HG03575 (cell line): ENCODE measurements around the gene PBX2.
"Not testable (repeated sequence)": the region's sequence is repeated elsewhere in the genome, so short reads cannot be mapped to it uniquely, and the experiment has no call there.

Experiments
- ATAC-seq: cut with Tn5 transposase; IDR thresholded peaks from one replicate; pipeline ENCODE4 v1.9.1; 2021; ENCODE audit not compliant: unreplicated experiment, insufficient number of reproducible peaks, low FRiP score; ENCODE audit errors: extremely low read depth

The PBX2 gene

GRCh38 chr6:32208996-32209395 is 19.0 kb upstream of the PBX2 start:
- no peak for ATAC-seq

DNA sequence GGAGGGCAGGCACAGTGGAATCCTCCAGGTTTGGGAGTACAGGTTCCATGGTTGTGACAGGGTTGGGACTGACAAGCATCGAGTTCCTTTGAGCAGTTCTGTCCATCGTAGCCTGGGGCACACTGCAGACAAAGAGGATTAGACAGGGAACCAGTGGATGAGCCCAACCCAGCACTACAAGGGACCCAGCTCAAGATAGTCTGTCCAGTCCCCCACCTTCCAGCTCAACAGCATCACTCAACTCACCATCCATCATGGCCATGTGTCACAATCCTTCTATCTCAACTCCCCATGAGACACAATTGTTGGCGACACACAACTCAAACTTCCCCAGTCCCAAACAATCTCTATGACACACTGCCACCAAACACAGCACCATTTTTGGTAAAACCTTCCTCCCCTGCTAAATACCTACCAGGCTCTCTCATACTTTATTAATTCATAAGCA is 14.3 kb upstream of the PBX2 start:
- ATAC-seq = no peak

GRCh38 chr6:32203426-32204267 is 13.6 kb upstream of the PBX2 start:
- no peak for ATAC-seq

GRCh38 chr6:32202186-32202585 is 12.2 kb upstream of the PBX2 start:
- no peak for ATAC-seq

DNA sequence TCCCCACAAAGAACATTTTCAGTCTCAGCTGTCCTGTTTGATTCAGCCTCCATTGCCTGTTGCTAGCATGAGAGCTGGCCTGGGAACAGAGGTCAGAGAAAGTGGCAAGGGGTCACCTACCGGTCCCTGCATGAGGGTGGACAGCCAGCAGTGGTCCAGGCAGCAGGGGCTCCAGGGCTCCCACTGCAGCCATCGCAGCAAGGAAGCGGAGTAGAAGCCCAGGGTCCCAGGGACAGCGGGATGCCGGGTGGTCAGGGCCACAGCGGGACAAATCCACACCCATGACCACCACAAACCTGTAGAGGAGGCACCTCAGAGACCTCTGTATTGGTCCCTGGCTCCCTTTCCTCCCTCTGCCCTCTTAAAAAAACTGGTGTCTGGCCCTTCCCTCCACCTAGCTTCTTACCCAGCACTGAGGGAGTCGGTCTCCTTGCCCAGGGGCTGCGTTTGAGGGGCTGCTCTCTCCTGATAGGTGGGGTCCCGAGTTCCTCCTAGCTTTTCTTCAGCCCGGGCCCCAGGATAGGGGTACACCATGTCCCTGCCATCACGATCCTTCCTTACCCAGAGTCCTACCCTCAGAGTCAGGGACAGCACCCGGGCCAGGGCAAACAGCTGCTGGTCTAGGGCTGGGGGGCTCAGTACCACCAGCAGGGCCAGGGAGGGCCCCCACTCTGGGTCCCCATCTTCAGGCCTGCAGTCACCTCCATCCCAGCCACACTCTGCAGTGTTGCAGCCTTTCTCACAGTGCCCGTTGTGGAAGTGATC is 10.9 kb upstream of the PBX2 start:
- ATAC-seq = no peak

GRCh38 chr6:32198866-32199265 is 8.9 kb upstream of the PBX2 start:
- no peak for ATAC-seq

GRCh38 chr6:32198345-32198696 is 8.3 kb upstream of the PBX2 start:
- no peak for ATAC-seq

DNA sequence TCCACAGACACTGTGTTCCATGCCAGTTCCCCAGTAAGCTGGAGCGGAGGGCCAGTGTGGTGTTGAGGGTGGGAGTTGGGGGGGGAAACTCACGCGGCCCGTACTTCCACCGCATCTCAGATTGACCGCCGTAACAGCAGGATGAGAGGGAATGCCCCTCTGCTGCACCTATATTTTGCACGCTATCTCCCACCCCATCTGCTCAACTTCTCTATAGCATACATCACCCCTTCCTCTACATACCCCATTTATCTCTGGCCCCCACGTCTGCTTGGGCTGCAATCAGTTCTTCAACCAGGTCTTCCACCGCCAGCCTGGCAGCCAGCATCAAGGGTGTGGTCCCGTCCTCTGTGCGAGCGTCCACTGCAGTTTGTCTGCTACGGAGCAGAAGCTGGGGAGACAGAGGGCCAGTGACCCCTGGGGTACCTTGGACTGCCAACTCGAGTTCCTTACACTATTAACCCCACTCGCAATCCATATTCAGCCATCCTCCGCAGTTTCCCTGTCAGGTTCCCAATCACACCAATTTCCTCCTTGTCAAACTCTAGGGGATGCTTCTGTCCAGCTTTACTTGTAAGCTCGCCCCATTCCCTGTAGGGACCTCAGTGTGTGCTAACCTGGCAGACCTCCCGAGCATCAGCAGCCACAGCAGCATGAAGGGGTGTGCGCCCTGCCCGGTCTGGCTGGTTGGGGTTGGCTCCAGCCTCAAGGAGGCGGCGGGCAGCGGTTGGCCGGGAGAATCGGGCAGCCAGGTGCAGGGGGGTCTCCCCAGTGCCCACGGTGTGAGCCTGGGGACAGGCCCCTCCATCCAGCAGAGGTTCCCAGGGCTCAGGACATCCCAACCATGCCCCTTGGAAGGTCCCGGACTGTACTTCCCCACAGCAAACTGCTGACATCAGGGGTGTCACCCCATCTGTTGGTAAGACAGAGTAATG is 6.9 kb upstream of the PBX2 start:
- no peak for ATAC-seq

- ATAC-seq = peak; percentile 31
These were observed 6.1 kb upstream of the PBX2 start for GRCh38 chr6:32195902-32196681.

DNA sequence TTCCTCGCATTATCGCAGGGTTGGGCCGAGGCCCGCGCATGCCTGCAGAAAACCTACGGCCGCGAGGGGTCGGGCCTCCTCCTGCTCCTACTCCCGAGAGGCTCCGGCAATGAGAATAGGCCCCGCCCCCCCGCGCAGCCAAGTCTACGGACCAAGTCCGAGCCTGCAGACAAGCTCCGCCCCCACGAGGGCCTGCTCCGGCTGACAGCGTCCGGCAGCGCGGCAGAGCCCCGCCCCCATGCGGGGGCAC is 5.6 kb upstream of the PBX2 start:
- no peak for ATAC-seq

DNA sequence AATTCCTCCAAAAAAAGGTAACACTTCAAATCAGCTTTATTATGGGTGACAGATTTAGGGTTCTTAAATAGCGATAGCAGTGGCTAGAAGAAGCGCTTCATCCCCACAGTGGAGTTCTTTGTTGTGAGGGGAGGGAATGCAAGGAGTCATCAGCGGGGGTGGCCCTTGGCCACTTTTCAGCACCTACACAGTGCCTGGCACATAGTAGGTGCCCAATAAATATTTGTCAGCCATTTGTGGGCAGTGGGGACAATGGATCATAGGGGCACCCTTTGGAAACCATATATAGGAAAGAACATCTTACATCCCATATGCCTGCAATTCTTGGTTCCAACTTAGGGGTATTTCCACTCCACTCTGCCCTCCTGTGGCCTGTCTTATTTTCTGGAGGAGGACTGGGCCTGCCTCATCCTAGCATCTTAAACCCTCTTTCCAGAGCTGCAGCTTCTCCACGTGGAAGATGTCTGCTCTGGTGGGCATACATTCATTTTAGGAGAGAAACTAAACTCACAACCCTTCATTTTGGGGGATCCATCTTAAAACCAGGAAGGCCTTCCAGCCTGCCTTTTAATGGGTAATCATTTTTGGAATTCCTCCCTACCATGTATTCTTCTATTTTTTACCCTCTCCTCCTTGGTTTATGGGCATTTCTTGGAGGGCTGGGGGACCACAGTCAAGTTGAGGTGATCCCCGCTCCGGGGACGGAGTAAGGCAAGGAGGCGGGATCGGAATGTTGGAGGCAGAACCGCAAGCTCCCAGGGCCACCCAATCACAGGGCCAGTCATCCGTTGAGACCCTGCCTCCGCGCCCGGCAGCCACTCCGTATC is 5.0 kb upstream of the PBX2 start:
- peak; percentile 41 for ATAC-seq

DNA sequence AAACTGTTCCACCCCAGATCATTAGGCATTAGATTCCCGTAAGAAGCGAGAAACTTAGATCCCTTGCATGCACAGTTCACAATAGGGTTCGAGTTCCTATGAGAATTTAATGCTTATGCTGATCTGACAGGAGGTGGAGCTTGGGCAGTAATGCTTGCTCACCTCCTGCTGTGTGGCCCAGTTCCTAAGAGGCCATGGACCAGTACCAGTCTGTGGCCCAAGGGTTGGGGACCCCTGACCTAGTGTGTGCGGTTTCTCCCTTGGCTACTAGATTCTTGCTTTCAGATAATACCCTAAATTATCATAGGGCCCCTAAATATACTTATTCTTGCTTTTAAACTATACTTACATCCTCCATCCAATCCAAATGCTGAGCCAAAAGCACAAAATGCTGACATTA is 4.4 kb upstream of the PBX2 start:
- ATAC-seq = no peak

GRCh38 chr6:32193096-32193495 is 3.1 kb upstream of the PBX2 start:
- ATAC-seq = not testable (repeated sequence)

DNA sequence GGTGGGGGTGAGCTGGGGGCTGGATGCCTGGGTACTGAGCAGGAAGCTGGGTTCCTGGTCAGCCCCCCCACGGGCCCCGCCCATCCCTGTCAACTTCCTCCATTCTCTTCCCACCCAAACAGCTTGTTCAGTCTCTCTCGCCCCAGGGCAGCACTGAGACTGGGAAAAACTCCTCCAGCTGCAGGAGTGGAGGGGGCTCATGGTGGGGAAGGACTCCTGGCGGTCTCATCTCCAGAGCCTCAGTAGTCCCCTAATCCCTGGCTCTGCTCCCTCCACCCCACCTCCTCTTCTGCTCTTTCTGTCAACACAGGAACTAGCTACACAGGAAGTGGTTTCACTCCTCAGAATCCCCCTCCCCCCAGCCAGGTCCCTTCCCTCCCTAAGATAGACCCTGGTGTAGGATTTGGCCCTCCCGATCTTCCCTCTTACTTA is 2.6 kb upstream of the PBX2 start, which contains the start of gene GPSM3:
Gene GPSM3 (minus strand): TSS at position 36 of the 432 bp plus-strand sequence. CDS start 130 bp downstream, outside the sequence.
- no peak for ATAC-seq

DNA sequence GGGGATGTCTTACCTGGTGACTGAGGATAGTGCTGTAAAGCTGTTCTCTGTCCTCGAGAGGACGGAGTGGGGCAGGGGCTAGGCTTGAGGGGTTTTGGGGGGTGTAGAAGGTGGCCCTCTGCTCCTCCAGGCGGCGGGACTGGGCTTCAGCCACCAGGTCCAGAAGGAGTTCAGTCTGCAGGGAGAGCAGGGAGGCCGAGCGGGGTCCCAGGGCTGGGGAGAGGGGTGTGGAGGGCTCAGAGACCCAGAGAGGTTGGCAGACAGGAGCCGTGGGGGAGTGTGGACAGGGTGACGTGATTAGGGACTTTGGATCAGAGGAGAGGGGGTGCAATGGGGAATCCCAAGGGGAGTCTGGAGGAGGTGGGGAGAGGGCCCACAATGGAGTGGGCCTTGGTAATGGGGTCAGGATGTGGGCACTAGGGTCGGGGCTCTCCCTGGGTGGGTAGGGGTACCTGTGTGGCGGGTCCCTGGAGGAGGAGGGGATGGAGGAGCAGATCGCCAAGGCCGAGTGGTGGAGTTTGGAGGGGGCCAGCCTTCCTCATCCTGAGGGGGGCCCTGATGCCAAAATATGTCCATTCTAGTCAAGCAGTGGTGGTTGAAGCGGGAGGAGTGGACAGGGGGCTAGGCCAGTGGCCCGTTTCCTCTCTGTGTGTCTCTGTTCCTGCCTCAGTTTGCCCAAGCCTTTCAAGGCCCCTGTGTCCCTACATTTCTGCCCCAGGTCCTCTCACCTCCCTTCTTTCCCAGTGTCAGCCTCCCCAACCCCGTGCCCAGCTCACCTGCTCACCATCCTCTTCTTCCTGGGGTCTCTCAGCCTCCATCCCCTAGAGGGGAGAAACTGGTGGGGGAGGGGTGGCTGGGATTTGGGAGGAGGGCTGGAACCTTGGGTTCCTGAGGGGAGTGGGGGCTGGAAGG is 1.9 kb upstream of the PBX2 start:
- ATAC-seq = no peak

GRCh38 chr6:32190911-32191677 is 1.1 kb upstream of the PBX2 start:
- ATAC-seq = no peak
